Ovary (tissue), 9 donors: Measurements from ENCODE around the gene PSMG3. TPM values are rescaled to one million over a fixed set of nuclear protein-coding genes. Genes with fewer than 3 reads are reported as not detected.

Source experiments
- DNase-seq, 5 donors: peaks; one replicate each; pipeline ENCODE4 v3.0.0-alpha.2; 2019 to 2020
- H3K27ac ChIP-seq, 2 donors: fragments of 200-600 bp; one replicate each; pipeline versions ENCODE4 v1.5.1 to v1.8.0; 2019 to 2022
- H3K27me3 ChIP-seq: fragments of 200-600 bp; one replicate; pipeline ENCODE4 v1.8.0; 2022
- H3K36me3 ChIP-seq: fragments of 200-600 bp; sonication (generic); one replicate; pipeline ENCODE4 v1.5.1; 2019
- H3K4me1 ChIP-seq: one replicate; pipeline ENCODE4 v1.8.1; 2013; ENCODE audit warnings: mild to moderate bottlenecking, moderate library complexity; ENCODE audit not compliant: insufficient read depth
- H3K4me3 ChIP-seq: fragments of 200-600 bp; sonication (generic); one replicate; pipeline ENCODE4 v1.5.1; 2017
- H3K9me3 ChIP-seq, 2 donors: fragments of 200-600 bp in 1 of 2; sonication (generic) in 1 of 2; one replicate each; pipeline versions ENCODE4 v1.5.1 to v1.8.1; 2013 to 2019; ENCODE audit warnings: mild to moderate bottlenecking in 1 of 2, moderate library complexity in 1 of 2
- EP300 ChIP-seq: sonication (generic); formaldehyde crosslinking; IDR thresholded peaks from one replicate; pipeline ENCODE4 v1.6.1; 2017; ENCODE audit warnings: antibody characterized with exemption
- POLR2A ChIP-seq: fragments of 450-650 bp; IDR thresholded peaks from one replicate; pipeline ENCODE4 v1.6.1; 2017; ENCODE audit warnings: antibody characterized with exemption, mild to moderate bottlenecking, moderate library complexity
- WGBS, 3 donors: extraction: QIAGEN DNeasy Blood & Tissue Kit in 1 of 3; methylation state at CpG; one replicate each; pipeline versions ENCODE4 v1.1.5 to v1.1.7; 2013 to 2017; 5-methylcytosine and 5-hydroxymethylcytosine counted together
- intact Hi-C, 4 donors: fragments of 100-400 bp; cut with DNase I; formaldehyde crosslinking; loops; one replicate each; pipeline versions ENCODE4 v1.11.0 to v1.15.1; 2022 to 2023
- polyA plus RNA-seq, 2 donors: library from polyadenylated mRNA; stranded (reverse); fragments of 200-250 nt in 1 of 2; fragments of 350-450 nt in 1 of 2; fragmentation: Illumina TruSeq in 1 of 2; extraction: RNeasy Lipid Tissue Mini Kit (QIAGEN cat#74804) in 1 of 2; gene quantifications; one replicate each; pipeline ENCODE4 v1.2.3, GENCODE V29; 2013 to 2014
- total RNA-seq, 7 donors: library from RNA; depleted of rRNA in 2 of 7; stranded (reverse); fragments of >200 nt in 2 of 7; fragmentation: NEBNext Ultra II Directional in 3 of 7; extraction: Animal tissue kit (Norgen Biotek cat#: 25700) in 3 of 7; gene quantifications; one replicate each; pipeline versions ENCODE4 v1.1.0 to v1.2.4, GENCODE V29; 2016 to 2023
- TF ChIP-seq, protein P1 (sequence below), 3 donors: fragments of 450-650 bp in 2 of 3; fragments of 200-600 bp in 1 of 3; IDR thresholded peaks; one replicate each; pipeline versions ENCODE4 v1.5.1 to v1.8.0; 2016 to 2022; ENCODE audit warnings: antibody characterized with exemption in 3 of 3, mild to moderate bottlenecking in 1 of 3
- donor health status: DM: no; HTN: no; CAD: no; lungs with moderate emphysema.
- donor health status: DM: no; HTN: no; CAD: no.
- donor health status: Bipolar disorder and iron deficiency.
- donor health status: DM: yes; HTN: yes; CAD: no.
- donor health status: DM: no; HTN: no; CAD: no.
- donor health status: DM: yes; HTN: yes; CAD: no.

Gene PSMG3
- total and polyA plus RNA-seq, 9 donors: 12.7 to 34.5 (median 18.6) TPM

DNA sequence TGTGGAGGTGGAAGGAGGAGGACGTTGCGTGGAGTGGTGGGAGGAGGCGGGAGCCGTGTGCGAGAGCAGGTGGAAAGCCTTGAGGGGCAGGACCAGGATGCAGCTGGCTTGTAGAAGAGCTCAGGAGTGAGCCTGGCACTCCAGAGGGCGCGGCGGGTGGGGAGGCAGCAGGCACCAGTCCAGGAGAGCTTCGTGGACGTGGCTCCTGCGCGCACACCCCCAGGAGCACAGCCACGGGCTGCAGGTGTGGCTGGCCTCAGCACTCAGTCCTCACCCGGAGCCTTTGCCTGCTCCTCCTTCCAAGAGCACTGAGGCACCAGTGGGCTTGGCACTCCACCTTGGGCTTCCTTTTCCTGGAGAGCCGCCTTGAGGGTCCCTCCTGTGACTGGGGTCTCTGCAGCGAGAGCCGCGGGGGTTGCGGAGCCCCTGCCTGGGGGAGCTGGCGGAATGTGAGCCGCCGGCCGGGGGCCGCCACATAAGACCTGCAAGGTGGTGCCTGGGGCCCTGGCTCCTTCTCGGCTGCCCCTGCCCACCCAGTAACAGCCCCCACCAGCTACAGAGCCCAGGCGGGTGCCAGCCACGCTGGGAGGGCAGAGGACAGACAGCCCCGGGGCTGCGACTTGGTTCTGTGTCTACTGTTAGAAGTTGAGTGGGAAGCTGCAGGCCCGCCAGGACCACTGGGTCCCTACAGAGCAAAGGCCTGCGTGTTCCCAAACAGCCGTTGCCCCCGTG, 28.2 kb downstream of the PSMG3 start:
- DNase-seq: no peak
- no peak overlapping the region for H3K4me3 ChIP-seq
- no peak overlapping the region for H3K27ac ChIP-seq
- peaks cover 9% of the 10 kb centered on the region for H3K4me1 ChIP-seq
- H3K27me3 ChIP-seq: no peaks in the 10 kb centered on the region
- intact Hi-C loops: no loop called here
- no peak for TF ChIP-seq POLR2A
- no peaks in the 10 kb centered on the region for H3K36me3 ChIP-seq
- H3K9me3 ChIP-seq: no peaks in the 10 kb centered on the region
- 87 to 89% (median 88%) methylated on average over 33 of the region's 33 CpGs for WGBS, 3 donors

DNA sequence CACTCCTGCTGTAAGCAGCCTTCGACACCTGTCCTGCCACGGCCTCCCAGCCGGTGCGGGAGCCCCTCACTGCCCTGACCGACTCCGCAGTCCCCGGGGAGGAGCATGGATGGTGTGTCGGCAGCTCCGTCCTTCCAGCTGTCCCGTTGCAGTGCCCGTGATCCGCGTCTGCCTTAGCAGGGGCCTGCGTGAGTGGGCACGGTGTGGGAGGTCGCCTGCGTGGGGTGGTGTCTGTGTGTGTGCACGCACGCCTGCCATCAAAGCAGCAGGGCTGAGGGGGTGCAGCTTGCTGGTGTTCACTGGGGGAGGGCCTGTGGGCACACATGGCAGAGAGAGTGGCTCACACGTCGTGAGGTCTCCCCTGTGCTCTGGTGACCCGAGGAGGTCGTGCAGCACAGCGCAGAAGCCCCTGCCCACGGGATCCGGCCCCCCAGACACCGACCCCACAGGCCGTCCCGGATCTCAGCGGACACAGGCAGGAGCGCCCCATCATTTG, 29.0 kb downstream of the PSMG3 start:
- WGBS, 3 donors: 85 to 90% (median 87%) methylated on average over 29 to 31 of the region's 31 CpGs
- DNase-seq: peak in 1 of 5 donors; percentile 13
- Histone ChIP-seq H3K9me3 (no peaks in the 10 kb centered on the region), H3K4me1 (peaks cover 13% of the 10 kb centered on the region), H3K27me3 (no peaks in the 10 kb centered on the region), H3K4me3 (no peak overlapping the region), H3K36me3 (no peaks in the 10 kb centered on the region), H3K27ac (no peak overlapping the region)
- intact Hi-C loops: no loop called here
- no peak for TF ChIP-seq EP300
- no peak for TF ChIP-seq POLR2A
- TF ChIP-seq, protein P1, sequence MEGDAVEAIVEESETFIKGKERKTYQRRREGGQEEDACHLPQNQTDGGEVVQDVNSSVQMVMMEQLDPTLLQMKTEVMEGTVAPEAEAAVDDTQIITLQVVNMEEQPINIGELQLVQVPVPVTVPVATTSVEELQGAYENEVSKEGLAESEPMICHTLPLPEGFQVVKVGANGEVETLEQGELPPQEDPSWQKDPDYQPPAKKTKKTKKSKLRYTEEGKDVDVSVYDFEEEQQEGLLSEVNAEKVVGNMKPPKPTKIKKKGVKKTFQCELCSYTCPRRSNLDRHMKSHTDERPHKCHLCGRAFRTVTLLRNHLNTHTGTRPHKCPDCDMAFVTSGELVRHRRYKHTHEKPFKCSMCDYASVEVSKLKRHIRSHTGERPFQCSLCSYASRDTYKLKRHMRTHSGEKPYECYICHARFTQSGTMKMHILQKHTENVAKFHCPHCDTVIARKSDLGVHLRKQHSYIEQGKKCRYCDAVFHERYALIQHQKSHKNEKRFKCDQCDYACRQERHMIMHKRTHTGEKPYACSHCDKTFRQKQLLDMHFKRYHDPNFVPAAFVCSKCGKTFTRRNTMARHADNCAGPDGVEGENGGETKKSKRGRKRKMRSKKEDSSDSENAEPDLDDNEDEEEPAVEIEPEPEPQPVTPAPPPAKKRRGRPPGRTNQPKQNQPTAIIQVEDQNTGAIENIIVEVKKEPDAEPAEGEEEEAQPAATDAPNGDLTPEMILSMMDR (IDR thresholded peaks at IDR 0.05): no peak

DNA sequence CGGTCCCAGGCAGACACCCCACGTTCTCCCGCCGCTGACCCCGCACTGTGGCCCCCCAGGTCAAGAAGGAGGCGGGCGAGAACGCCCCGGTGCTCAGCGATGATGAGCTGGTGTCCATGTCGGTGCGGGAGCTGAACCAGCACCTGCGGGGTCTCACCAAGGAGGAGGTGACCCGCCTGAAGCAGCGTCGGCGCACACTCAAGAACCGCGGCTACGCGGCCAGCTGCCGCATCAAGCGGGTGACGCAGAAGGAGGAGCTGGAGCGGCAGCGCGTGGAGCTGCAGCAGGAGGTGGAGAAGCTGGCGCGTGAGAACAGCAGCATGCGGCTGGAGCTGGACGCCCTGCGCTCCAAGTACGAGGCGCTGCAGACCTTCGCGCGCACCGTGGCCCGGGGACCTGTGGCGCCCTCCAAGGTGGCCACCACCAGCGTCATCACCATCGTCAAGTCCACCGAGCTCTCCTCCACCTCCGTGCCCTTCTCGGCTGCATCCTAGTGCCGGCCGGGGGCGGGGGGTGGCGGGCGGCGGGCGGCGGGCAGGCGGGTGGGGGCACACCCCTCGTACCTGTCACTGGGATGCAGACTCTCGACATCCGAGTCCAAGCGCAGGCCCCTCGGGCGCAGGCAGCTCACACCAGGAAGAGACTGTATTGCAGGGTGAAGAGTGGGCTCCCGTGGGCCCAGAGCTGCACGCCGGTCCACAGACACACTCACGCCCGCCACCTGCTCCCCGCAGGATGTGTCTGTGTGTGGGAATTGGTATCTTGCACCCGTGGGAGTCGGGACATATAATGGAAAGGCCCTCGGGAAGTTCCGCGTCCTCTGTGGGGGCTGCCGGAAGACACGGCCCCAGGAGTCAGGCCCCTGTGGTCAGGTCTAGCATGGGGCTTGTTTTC, 29.7 kb downstream of the PSMG3 start:
- H3K4me3 ChIP-seq: no peak overlapping the region
- H3K4me1 ChIP-seq: peaks cover 13% of the 10 kb centered on the region
- peak in 1 of 5 donors; percentile 16 for DNase-seq
- H3K9me3 ChIP-seq: no peaks in the 10 kb centered on the region
- no peak overlapping the region for H3K27ac ChIP-seq
- WGBS, 3 donors: 92 to 93% (median 93%) methylated on average over 68 to 73 of the region's 73 CpGs
- intact Hi-C loops: loop anchor here in 1 of 4 donors (5.0 kb wide), 1 partner anchor 32 kb away; the partner anchor contains the start of gene PSMG3
- H3K27me3 ChIP-seq: no peaks in the 10 kb centered on the region
- H3K36me3 ChIP-seq: no peaks in the 10 kb centered on the region
- no peak for TF ChIP-seq EP300
- TF ChIP-seq POLR2A: no peak
- TF ChIP-seq, protein P1 (IDR thresholded peaks at IDR 0.05): no peak

DNA sequence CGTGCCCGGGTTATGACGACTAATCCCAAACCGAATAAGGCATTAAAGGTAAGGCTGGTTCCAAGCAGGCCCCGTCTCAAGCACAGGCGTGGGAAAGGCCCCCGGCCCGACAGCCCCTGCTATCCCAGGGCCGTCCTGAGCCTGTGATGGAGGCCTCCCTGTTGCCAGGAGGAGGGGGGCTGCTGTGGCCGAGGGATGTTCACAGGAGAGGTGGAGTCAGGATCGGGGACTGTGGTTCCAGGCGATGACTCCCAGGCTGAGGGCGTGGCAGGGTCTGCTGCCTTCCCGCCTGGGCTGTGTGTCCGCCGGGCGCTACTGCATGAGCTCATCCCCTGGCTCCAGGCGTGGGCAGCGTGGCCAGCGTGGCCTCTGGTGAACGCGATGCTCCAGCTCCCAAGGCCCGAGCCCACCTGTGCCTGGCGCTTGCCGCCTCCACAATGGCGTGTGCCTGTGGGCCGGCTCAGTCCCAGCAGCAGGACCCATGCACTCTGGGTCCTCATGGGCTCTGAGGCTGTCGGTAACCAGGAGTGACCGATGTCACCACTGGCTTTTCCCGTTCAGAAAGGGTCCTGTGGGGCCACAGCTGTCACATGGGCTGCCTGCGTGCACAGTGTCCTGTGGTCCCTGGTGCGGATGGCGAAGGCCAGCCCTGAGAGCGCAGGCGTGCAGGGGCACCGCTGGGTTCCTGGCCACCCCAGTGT, 30.5 kb downstream of the PSMG3 start:
- peaks cover 13% of the 10 kb centered on the region for H3K4me1 ChIP-seq
- DNase-seq: peak in 3 of 5 donors; percentile 21 to 54 (median 47)
- no peaks in the 10 kb centered on the region for H3K36me3 ChIP-seq
- H3K4me3 ChIP-seq: no peak overlapping the region
- TF ChIP-seq POLR2A (no peak), EP300 (no peak)
- TF ChIP-seq, protein P1 (IDR thresholded peaks at IDR 0.05): no peak
- intact Hi-C loops: loop anchor here in 1 of 4 donors (5.0 kb wide), 1 partner anchor 33 kb away; the partner anchor contains the start of gene PSMG3
- H3K27me3 ChIP-seq: no peaks in the 10 kb centered on the region
- no peaks in the 10 kb centered on the region for H3K9me3 ChIP-seq
- peak overlapping the region; percentile 66 to 91 for H3K27ac ChIP-seq
- WGBS, 3 donors: 89 to 91% (median 90%) methylated on average over 30 to 36 of the region's 36 CpGs
